Measurements from ENCODE around the gene ACTR6.
"Not testable (repeated sequence)": the region's sequence is repeated elsewhere in the genome, so short reads cannot be mapped to it uniquely, and the experiment has no call there.

ACTR6 gene

DNA sequence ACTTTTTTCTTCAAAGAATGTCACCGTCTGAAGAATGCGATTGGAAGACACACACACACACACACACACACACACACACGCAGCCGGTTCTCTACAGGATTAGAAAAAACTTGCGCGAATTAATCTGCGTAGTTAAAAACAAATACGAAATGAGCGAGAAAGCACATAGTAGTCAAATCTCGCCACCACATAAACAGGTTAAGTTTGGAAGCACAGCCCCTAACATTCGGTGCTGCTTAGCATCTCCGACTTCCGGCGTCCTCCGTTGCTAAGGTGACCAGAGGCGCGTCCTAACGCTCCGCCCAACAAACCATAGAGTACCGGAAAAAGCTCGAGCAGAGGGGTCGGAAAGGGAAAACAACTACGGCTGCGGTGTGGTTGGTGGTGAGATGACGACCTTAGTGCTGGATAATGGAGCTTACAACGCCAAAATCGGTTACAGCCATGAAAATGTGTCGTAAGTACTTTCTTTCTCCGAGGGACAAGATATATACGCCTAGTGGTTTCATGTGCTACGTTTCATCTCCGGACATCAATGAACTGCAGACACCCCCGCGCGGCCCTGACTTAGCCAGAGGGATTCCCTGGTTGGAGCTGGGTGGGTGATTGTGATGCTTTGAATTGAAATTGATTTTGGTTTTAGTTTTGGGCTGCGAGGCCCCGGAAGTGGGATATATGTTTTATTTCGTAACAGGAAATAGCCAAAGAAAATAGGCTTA, at the start of gene ACTR6:
TSS of gene ACTR6 (plus strand) at position 353 of the 719 bp plus-strand sequence. CDS start at position 390, 37 bp downstream.
- peak; percentile 88 to 94 for DNase-seq

DNA sequence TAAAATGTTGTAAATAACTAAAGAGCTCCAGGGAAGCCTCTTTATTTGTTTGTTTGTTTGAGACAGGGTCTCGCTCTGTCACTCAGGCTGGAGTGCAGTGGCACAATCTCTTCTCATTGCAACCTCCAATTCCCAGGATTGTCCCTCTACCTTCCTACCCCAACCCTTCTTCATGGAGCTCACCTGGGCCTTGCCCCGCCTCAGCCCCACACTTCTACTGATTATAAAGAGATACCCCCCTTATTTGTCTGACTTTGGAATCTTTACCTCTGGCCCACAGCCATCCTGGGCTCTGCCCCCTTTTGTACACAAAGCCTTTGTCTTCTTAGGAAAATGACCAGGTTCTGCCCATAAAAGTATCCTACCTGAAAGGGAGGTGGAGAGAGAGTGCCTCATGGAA, 48.8 kb upstream of the ACTR6 start:
- DNase-seq = no peak

DNA sequence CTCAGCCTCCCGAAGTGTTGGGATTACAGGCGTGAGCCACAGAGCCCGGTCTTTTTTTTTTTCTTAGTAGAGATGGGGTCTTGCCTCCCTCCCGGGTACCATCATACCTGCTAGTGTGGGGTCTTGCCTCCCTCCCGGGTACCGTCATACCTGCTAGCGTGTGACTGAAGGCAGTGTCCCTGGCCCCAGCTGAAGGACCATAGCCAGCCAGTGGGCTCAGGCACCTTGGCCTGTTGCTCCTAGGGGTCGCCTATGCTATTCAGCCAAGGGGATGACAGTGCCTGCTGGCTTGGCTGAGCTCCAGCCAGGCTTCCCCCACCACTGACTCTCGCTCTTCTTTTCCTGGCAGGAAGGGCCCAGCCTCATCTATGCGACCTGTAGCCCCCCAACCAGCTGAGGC, 47.5 kb upstream of the ACTR6 start:
- no peak for DNase-seq

DNA sequence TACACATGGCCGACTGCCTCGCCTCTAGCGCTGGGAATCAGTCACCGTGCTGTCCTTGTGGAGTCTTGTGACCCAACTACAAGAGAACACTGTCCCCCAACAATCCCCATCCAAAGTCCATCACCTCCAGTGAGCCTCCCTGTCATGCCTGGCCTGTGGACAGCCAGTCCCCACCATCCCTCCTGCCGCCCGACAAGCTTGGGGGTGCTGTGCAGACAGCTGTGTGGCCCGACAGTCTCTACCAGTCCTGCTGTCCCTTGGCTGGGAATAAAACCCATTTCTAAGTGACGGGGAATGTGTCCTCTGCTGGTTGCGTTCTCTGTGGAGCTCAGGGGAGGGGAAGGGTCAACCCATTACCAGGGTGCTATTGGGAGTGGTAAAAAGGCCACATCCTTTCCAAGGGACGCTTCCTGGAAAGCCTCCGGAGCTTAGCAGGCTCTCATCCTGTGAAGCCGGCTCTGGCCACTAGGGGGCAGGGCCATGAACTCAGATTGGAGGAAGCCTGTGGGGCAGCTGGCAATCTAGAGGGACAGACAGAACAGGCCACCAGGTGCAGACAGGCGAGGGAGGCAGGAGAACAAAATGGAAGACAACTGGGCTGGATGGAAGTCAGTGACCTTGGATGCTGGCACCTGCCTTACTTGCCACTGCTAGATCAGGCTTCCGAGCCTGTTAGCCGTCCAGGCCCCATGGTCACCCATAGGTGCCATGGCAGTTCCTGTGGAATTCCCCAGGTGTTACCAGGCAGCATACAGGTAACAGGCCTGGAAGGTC, 46.0 kb upstream of the ACTR6 start:
- DNase-seq = peak; percentile 73 to 75

DNA sequence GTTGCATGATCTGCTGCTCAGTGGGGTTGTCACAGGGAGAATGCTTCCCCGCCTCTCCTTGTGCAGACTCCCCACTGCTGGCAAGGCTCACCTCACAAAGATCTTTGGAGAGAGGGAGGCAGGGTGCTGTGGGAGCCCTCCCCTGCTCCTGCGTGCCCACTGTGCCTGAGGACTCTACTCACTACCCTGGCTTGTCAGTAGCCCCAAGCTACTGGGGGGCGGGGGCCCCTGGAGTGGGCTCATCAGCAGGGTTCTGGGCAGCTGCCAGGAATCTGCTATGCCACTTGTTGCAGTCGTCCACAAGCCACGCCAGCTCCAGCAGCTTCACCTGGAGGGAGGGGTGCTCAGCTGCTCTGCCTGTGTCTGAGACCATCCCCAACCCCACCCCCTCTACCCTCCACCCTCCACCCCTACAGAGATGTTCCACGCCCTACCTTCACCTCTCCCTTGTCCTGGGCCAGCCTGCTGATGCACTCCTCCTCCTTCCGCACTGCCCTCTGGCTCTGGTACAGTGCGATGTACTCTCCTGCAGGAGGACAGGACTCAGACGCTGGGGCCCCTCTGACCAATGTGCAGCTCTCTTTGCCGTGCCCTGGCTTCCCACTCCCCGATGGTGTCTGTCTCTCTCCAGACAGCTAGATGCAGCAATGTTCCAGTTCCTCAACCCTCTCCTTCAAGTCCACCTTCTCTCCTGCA, 43.7 kb upstream of the ACTR6 start:
- no peak for DNase-seq

DNA sequence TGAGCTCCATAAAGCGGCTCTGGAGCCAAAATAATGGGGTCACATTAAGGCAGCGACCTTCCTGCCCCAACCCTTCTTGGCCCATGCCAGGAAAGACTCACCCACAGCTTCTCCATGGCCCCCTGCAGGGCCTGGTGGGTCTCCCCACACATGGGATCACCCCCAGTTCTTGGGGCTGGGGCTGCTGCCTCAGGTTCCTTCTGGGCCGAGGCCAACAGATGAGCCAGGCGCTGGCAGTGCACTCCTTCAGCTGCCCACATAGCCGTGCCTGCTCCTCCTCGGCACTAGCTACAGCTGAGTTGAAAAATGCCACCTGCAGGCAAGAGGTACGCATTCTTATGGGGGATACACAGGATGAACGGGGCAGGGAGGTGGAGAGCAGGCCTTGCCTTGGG, 43.2 kb upstream of the ACTR6 start:
- no peak for DNase-seq

GRCh38 chr12:100158535-100158934, 42.1 kb upstream of the ACTR6 start:
- no peak for DNase-seq

- DNase-seq = no peak
Observed at GRCh38 chr12:100159391-100160104, 41.1 kb upstream of the ACTR6 start.

DNA sequence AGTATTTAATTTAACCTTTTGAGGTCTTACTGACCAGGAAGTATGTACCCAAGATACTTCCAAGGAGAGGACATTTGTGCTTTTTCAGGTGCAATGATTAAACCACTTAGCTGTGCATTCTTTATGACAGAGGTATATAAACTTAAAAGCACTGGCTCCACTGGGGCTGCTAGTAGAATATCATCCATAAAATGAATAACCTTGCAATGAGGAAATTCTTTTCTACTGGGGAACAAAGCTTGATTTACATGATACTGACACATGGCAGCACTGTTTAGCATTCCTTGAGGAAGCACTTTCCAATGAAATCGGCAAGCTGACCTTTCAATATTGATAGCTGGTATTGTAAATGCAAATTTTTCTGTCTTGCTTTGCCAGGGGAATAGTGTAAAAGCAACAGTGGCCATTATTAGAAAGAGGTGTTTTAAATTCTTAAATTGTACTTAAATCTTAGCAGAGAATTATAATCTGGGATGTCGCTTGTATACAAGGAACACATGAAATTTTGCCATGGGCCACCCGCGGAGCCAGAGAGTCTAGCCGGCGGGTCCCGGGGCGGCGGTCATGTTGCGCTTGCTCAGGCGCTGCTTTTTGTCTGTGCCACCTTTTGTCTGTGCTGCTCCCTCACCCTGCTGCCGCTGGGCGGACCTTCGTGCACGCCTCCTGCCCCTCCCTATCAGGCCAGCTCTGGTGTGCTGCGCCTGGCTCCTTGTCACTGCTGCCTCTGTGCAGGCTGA, 37.0 kb upstream of the ACTR6 start:
- DNase-seq = peak; percentile 46 to 57

DNA sequence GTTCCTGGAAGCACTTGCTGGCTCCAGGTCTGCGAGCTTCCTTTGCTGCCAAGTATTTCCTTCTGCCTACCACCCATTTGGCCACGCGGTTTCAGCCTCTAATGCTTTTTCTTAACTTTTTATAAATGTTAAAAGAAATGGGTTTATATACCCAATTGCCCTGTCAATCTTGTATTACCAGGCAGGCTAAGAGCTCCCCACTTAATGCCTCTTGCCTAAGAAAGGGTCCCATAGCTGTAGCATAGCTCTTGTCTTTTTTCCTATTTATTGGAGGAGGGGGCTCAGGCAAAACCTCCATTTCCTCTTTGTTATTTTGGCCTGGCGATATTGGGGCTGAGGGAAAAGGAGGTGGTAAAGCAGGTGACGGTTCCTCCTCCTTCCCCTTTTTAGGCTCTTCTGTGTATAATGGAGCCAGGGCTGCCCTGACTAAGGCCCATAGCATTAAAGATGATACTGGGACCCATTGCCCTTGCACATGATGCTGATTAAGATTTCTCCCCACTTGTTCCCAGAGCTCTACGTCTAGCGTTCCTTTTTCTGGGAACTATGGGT, 36.4 kb upstream of the ACTR6 start:
- DNase-seq = no peak

GRCh38 chr12:100165356-100165755, 35.3 kb upstream of the ACTR6 start:
- no peak for DNase-seq

GRCh38 chr12:100166232-100166631, 34.4 kb upstream of the ACTR6 start:
- DNase-seq = no peak

GRCh38 chr12:100168562-100168961, 32.1 kb upstream of the ACTR6 start:
- no peak for DNase-seq

DNA sequence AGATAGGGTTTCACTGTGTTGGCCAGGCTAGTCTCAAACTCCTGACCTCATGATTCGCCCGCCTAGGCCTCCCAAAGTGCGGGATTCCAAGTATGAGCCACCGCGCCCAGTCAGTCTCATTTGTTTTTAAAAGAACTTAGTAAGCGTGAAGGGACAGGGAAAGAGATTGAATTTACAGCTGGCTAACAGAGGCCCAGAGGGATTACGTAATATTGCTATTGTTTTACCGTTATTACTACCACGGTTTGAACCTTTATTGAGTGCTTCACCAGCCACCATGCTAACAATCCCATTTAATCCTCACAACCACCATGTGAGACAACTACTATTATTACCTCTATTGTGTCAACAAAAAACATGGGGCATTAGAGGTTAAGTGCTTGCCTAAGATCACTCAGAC, 31.3 kb upstream of the ACTR6 start:
- no peak for DNase-seq

GRCh38 chr12:100170313-100170858, 30.2 kb upstream of the ACTR6 start:
- no peak for DNase-seq

DNA sequence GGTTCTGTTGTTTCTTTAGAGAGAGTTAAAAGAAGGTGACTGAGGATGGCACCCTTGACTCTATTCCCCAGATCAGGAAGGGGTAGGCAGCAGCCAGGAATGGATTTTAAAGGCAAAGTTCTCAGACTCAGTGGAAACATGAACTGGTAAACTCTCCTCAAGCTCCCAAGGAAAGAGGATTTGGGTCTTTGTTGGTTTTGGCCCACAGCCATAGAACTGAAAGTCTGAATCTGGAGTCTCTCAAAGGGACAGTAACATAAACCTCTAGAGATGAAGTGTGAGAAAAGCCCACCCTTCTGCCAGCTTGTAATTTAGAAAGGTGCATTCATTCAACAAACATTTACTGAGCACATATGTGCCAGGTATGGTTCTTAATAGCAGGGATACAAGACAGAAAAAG, 29.4 kb upstream of the ACTR6 start:
- DNase-seq = no peak

DNA sequence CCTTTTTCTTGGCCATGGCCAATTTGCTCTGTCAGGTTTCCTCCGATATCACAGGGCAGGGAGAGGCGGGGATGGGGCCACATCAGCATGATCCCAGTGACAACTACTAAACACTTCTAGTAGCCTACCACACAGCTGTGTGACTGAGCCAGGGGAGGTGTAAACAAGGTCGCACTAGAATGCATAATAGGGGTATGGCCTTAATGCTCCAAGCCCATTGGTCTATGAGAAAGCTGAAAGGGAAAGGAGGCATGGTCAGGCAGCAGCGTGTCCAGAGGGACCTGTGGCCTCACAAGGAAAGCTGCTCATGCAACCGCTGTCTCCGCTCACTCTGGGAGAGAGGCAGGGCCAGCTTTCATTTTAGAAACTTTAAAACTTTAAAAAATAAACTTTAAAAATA, 27.5 kb upstream of the ACTR6 start:
- DNase-seq = no peak

GRCh38 chr12:100174495-100174894, 26.1 kb upstream of the ACTR6 start:
- no peak for DNase-seq

- not testable (repeated sequence) for DNase-seq
Observed at GRCh38 chr12:100176493-100176892, 24.1 kb upstream of the ACTR6 start.

DNA sequence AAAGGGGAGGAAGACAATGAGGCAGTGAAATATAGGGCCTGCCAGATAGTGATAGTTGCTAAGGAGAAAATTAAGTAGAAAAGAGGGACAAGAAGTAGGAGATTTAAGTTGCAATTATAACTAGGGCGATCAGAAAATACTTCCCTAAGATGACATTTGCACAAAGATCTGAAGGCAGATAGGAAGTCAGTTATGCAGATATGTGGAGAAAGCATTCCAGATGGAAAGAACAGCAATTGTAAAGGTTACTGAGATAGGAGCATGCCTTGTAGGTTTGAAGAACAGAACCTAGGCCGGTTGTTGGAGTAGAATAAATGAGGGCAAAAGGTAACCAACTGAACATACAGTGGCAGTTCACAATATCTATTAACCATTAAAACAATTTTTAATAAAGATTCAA, 21.4 kb upstream of the ACTR6 start:
- DNase-seq = no peak

GRCh38 chr12:100184549-100185145, 16.0 kb upstream of the ACTR6 start:
- DNase-seq = no peak

Data from stimulated activated CD4-positive, alpha-beta T cell treated with anti-CD3 and anti-CD28 coated beads, Interleukin-2, amount 100 ng/mL, for 48 hours (primary cell).